NCI-H1105 (cell line): ENCODE measurements around the gene GSC2.
A peak's percentile ranks its signal among the peaks of the same experiment; 100 is the strongest.
"Not testable (repeated sequence)": the region's sequence is repeated elsewhere in the genome, so short reads cannot be mapped to it uniquely, and the experiment has no call there.

ENCODE experiments used
- DNase-seq: peaks from one replicate; lab custom pipeline; 2025; lab: John Stamatoyannopoulos, UW

Gene GSC2

GRCh38 chr22:19178065-19178656 lies 28.1 kb upstream of the GSC2 start:
- peak; percentile 38 for DNase-seq

DNA sequence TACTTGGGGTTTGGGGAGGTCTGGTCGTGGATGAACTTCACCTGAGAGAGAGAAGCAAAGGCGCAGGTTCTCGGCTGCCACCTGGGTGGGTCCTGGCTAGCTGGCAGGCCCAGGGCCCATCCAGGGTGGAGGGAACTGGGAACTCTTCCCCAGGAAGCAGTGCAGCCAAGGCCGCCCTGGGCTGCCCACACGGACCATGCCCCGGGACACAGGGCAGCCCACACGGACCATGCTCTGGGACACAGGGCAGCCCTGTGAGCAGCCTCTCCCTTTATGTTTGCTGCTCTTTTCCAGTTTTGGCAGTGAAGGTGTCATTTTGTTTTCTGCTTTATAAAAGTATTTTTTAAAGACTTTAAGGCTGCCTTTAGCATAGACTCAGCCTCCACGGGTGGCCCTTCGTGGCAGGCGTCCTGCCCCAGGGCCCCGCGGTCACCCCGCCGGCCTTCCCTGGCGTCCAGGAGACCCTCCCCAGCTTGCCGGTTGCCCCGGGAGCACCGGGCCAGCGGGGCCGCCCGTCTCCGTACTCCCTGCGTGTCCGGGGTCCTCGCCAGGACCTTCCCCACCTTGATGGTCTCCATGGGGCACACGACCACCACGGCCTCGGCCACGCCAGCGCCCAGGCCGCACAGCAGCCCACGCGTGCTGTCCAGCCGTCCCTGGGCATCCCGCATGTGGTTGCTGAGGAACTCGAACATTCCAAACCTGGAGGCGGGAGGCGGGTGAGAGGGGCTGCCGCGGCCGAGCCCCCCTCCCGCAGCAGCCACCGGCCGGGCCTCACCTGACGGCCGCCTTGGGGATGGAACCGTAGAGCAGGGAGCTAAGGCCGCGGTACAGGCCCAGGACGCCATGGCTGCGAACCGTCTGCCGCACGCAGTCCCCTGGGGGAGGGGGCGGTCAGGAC lies 27.3 kb upstream of the GSC2 start:
- DNase-seq: no peak

- DNase-seq: no peak
Observed at GRCh38 chr22:19176732-19177131, 26.6 kb upstream of the GSC2 start.

DNA sequence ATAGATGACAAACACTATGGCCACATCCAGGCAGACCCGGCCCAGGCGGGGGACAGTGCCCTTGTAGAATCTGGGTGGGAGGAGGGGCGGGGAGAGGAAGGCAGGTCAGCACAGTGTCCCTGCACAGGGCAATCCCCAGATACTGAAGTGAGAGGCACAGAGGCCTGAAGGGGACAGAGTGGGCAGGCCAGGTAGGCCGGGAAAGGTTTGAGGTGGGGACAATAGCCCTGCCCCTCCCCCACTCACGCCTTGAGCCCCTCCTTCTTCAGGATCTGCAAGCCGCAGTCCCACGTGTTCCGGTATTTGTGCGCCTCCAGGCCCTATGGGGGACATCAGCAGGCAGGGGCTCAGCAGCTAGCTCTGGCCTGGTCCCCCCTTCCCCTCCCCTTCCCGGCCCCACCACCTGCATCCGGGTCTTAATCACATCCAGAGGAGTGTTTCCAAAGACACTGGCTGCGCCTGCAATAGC lies 26.1 kb upstream of the GSC2 start:
- no peak for DNase-seq

DNA sequence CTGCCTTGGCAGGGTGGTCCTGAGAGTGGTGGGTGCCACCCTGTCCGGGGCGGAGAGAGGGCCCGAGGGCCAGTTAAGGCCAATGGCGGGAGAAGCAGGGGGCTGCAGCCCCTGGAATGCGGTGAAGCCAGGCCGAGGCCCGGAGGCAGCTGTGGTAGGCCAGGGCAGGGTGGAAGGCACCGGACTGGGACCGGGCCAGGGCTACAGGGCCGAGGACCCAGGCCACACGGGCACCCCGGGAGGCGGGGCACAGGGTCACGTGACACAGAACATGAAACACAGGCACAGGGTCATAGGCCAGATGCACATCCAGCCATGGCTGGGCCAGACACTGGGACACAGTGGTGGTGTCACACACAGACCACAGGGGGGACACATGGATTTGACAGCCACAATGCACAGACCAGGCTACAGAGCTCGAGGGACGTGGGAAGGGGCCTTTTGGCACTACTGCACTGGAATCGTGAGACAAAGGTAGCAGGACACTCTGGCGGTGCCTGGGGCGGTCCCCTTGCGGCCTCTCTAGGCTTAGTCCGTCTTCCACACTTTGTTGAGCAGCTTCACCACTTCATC lies 25.6 kb upstream of the GSC2 start:
- no peak for DNase-seq

DNA sequence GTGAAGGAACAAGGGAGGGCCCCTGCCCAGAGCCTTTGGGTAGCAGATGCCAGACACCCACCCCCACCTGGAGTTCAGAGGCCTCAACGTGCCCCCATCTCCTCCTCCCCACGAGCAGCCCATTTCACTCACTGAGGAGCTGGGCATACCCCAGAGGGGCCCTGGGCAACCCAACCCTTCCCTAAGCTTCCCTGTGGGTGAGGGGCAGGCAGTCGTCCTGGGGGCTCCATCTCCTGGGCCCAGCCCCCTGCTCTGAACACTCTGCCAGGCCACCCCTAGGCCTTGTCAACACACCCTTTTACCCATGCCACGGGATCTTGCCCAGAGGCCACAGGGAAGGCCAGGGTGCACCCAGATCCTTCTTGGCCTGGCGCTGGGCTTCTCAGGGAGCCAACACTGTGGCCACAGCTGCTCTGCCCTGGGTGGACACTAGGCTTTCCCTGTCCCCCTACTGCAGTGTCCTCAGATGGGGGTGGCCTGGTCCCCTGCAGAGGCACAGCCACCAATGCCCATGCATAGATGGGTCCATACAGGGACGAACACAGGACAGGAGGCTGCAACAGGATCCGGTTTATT lies 25.0 kb upstream of the GSC2 start:
- no peak for DNase-seq

DNA sequence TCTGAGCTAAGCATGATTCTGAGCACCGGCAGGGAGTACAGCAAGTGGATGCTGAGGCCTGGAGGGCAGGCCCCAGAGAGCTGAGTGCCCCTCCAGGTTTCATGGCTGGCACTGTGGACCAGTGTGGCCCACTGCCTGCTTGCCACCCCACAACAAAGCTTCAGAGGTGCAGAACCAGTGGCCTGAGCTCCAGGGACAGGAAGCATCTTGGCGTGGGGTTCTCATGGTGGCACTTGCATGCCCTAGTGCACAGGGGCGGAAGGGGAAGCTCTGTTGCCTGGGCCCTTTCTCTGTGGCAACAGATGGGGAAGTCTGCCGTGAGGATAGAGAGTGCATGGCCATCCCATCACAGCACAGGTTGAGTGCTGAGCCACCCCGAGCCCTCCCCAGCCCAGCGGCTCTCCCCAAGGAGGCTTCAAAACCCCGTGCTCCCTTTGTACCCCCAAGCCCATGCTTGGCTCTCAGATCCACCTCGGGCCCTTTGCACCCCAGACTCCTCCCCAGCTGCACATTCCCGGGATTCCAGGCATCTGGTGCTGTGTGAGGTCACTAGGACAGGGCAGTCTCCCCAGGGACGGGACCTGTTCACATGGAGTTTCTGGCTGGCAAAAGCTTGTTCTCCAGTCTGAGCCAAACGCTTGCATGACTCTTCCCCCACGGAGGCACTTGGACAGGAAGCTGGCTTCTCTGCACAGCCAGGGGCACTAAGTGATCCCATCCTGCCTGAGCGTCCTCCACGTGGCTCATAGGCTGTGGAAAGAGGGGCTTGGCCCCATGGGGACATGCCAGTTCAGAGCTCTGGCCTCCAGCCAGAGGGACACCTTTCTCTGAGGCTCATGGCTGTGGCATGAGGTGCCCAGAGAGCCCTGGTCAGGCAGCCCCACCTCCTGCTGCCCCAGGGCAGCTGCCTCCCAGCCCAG lies 24.3 kb upstream of the GSC2 start:
- DNase-seq: no peak

GRCh38 chr22:19173047-19174035 lies 23.2 kb upstream of the GSC2 start:
- no peak for DNase-seq

GRCh38 chr22:19172213-19173046 lies 22.3 kb upstream of the GSC2 start:
- DNase-seq: no peak

- no peak for DNase-seq
Observed at GRCh38 chr22:19169947-19170318, 19.8 kb upstream of the GSC2 start.

- DNase-seq: no peak
Observed at GRCh38 chr22:19169002-19169946, 19.2 kb upstream of the GSC2 start.

DNA sequence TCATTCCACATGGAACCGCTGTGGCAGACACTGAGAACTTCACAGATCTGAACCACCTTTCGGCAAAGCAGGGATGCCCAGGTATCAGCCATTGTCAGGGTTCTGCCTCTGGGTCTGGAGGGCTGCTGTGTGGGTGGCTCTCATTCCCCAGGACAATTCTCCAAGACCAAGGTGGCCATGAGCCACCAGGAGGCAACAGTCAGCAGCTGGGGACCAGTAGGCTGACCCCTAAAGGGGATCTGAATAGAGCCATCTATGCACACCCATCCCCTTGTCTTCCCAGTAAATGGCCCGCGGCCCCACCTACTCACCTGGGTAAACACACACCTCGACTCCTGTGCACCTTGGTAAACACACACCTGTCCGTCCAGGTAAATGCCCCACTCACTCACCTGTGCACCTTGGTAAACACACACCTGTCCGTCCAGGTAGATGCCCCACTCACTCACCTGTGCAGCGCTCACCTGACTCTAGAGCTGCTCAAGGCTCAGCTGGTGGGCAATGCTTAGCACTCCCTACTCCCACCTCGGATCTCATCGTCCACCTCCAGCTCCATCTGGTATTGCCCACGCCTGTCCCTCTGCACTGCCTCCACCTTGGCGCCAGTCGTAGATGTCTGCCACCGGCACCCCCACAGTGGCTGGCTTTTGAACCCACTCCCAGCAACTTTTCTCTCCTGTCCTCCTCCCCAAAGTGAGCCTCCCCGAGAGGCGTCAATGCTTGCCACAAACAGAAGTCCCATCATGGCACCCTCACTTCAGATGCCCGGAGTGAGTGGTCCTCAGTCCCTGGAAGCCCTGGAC lies 18.2 kb upstream of the GSC2 start:
- DNase-seq: no peak

DNA sequence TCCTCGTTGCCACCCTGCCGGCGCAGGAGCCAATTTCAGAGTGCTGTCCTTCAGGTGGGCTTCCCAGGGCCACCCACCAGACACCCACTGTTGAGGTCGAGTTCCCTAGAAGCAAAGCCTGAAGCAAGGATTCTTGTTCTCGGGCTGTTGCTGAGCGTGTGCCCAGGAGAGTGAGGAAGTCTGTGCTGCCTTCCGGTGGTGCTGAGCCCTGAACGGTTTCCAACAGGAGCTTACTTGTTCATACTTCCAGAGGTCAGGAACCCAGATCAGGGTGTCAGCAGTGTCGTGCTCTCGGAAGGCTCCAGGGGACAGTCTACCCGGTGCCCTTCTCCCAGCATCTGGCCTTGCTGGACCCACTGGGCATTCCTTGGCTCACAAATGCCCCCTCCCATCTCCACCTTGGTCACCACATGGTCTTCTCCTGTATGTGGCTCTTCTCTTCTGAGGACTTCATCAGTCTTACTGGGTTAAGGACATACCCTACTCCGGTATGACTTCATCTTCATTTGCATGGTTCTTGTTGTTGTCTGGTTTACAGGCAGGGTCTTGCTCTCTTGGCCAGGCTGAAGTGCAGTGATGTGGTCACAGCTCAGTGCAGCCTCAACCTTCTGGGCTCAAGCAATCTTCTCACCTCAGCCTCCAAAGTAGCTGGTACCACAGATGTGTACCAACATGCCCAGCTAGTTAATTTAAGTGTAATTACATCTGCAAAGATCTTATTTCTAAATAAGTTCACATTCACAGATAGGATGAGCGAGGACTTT lies 17.2 kb upstream of the GSC2 start:
- no peak for DNase-seq

- no peak for DNase-seq
Observed at GRCh38 chr22:19166421-19166820, 16.3 kb upstream of the GSC2 start.

GRCh38 chr22:19164425-19164824 lies 14.3 kb upstream of the GSC2 start:
- DNase-seq: no peak

DNA sequence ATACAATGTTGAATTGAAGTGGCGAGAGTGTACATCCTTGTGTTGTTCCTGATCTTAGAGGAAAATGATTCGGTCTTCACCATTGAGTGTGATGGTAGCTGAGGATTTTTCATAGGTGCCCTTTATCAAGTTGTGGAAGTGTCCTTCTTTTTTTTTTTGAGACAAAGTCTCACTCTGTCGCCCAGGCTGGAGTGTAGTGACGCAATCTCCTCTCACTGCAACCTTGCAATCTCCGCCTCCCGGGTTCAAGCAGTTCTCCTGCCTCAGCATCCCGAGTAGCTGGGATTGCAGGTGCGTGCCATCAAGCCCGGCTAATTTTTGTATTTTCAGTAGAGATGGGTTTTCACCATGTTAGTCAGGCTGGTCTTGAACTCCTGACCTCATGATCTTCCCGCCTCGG lies 8.6 kb upstream of the GSC2 start:
- DNase-seq: not testable (repeated sequence)

GRCh38 chr22:19156109-19156508 lies 6.0 kb upstream of the GSC2 start:
- DNase-seq: not testable (repeated sequence)
